ENCODE results near the gene HAUS3. TPM values are rescaled to one million over a fixed set of nuclear protein-coding genes. Genes with fewer than 3 reads are reported as not detected.

Gene HAUS3
- total and polyA plus RNA-seq, 2 experiments from 2014 or later = 7.1 to 9.8 TPM

DNA sequence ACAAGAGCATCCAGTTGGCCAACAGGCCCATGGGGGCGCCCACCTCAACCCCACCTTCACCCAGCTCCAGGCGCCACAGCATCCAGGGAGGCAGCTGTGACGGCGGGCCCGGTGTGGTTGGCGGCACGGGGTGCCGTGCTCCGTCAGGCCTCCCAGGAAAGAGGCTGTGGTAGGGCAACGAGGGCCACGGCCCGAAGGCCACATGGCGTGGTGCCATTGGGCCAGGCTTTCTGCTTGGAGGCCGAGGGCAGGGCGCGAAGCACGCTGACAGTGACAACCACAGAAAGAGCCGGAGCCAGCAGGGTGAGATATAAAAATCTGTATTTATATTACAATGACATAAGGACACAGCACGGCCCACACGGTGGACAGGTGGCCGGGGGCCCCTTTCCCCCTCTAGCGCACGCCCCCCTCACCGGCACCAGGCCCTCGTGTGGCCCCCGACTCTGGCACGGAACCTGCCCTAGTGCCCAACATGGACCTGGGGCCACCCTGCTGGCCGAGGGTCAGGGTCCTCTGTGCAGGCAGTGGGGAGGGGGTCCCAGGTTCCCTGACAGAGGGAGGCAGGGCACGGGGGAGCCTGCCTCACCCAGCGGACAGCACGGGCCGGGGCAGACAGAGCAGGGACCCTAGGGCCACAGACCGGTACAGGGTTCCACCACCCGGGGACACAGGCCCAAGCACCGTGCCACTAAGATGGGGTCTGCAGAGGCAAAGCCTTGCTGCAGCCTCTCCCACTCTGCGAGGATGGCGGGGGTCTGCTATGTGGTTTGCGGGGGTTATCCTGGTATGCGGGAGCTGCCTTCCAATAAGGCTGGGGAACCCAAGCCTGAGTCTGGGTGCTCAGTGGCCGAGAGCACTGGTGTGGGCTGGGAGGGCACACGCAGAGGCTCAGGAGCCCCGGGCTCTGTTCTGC, 5.5 kb upstream of the HAUS3 start:
- Histone ChIP-seq H4K20me1 (ENCODE audit: insufficient read depth, poor library complexity, severe bottlenecking) (peaks cover 9% of the 10 kb centered on the region), H3K9me3 (ENCODE audit: low read depth) (no peaks in the 10 kb centered on the region), H3K4me3 (no peak overlapping the region), H3K9me2 (replicated peaks; ENCODE audit: insufficient read depth) (no peaks in the 10 kb centered on the region), H3K27ac (no peak overlapping the region), H3K4me2 (no peak overlapping the region), H3K36me3 (replicated peaks; ENCODE audit: insufficient read depth, low read depth) (no peaks in the 10 kb centered on the region), H3K4me1 (ENCODE audit: insufficient read depth) (peaks cover 6% of the 10 kb centered on the region), H3K27me3 (no peaks in the 10 kb centered on the region), H2AFZ (no peak overlapping the region), H3K79me2 (no peaks in the 10 kb centered on the region)
- 93% methylated on average over 38 of the region's 42 CpGs for WGBS (ENCODE audit: low lambda C conversion rate, missing lambda C conversion rate)
- TF ChIP-seq EZH2 (IDR thresholded peaks at IDR 0.05; ENCODE audit: borderline replicate concordance) = no peak
- TF ChIP-seq, protein P1, sequence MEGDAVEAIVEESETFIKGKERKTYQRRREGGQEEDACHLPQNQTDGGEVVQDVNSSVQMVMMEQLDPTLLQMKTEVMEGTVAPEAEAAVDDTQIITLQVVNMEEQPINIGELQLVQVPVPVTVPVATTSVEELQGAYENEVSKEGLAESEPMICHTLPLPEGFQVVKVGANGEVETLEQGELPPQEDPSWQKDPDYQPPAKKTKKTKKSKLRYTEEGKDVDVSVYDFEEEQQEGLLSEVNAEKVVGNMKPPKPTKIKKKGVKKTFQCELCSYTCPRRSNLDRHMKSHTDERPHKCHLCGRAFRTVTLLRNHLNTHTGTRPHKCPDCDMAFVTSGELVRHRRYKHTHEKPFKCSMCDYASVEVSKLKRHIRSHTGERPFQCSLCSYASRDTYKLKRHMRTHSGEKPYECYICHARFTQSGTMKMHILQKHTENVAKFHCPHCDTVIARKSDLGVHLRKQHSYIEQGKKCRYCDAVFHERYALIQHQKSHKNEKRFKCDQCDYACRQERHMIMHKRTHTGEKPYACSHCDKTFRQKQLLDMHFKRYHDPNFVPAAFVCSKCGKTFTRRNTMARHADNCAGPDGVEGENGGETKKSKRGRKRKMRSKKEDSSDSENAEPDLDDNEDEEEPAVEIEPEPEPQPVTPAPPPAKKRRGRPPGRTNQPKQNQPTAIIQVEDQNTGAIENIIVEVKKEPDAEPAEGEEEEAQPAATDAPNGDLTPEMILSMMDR (IDR thresholded peaks at IDR 0.05; ENCODE audit: poor library complexity) = no peak
- peak; percentile 3 for DNase-seq (ENCODE audit: low spot score)

DNA sequence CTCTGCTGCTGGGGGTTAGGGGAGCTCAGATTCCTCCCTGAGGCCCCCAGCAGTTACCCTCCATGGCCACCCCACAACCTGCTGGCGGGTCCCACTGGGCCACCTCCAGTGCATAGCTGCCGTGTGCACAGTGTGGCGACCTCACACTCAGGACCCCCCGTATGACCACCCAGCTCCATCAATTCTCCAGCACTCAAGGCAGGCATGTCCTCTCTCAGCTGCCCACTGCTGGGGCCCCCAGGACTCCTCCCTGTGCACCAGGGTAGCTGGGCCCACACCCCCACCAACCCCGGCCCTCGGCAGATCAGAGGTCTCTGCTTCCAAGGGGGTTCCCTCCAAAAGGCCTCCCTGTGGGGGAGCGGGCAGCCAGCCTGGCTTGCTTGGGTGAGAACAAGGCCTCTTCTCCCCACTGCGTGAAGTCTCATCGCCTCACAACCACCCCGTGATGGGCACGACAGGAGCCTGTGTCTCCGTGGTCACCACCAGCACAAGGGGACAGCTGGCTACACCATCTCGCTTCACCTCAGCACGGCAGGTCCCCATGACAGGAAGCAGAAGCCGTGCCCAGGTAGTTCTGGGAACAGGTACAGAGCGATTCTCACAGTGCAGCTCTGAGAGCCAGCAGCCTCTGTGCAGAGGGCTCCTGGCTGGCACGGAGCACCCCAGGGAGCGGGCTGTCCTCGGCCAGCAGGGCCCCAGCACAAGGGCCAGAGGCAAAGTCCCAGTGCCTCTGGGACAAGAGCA, 4.6 kb upstream of the HAUS3 start:
- H3K4me3 ChIP-seq = no peak overlapping the region
- no peaks in the 10 kb centered on the region for H3K79me2 ChIP-seq
- H3K9me2 ChIP-seq (replicated peaks; ENCODE audit: insufficient read depth) = no peaks in the 10 kb centered on the region
- peaks cover 8% of the 10 kb centered on the region for H3K4me1 ChIP-seq (ENCODE audit: insufficient read depth)
- no peak overlapping the region for H3K27ac ChIP-seq
- 97% methylated on average over 19 of the region's 19 CpGs for WGBS (ENCODE audit: low lambda C conversion rate, missing lambda C conversion rate)
- H4K20me1 ChIP-seq (ENCODE audit: insufficient read depth, poor library complexity, severe bottlenecking) = peaks cover 3% of the 10 kb centered on the region
- no peak for TF ChIP-seq EZH2 (IDR thresholded peaks at IDR 0.05; ENCODE audit: borderline replicate concordance)
- no peak for TF ChIP-seq EZH2phosphoT487 (IDR thresholded peaks at IDR 0.05; ENCODE audit: low read depth, severe bottlenecking, unreplicated experiment)
- TF ChIP-seq, protein P1 (IDR thresholded peaks at IDR 0.05; ENCODE audit: poor library complexity) = no peak
- no peak overlapping the region for H3K4me2 ChIP-seq
- no peaks in the 10 kb centered on the region for H3K27me3 ChIP-seq
- no peaks in the 10 kb centered on the region for H3K9me3 ChIP-seq (ENCODE audit: low read depth)
- no peaks in the 10 kb centered on the region for H3K36me3 ChIP-seq (replicated peaks; ENCODE audit: insufficient read depth, low read depth)
- no peak overlapping the region for H2AFZ ChIP-seq
- DNase-seq (ENCODE audit: low spot score) = peak; percentile 2

DNA sequence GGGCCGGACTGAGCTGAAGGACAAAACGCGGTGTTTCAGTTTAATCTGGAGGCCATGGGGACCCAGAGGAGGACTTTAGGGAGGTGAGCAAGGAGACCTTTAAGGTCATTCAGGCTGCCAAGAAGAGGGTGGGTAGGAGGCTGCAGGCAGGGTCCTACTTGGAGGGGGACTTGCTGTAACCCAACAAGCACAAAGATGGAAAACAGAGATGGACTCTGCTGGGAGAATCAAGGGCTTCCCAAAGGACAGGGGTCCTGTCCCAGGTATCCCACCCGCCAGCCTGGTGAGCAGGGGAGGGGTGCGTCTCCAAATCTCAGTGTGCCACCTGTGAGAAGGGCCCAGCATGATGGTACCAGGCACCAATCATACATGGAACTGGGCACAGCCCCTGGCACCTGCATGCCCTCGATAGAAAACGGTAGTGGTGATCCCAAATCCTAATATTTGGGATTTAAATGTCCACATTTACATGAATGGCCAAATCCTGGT, 3.9 kb upstream of the HAUS3 start:
- no peaks in the 10 kb centered on the region for H3K9me2 ChIP-seq (replicated peaks; ENCODE audit: insufficient read depth)
- H3K4me3 ChIP-seq = no peak overlapping the region
- 94% methylated on average over 4 of the region's 7 CpGs for WGBS (ENCODE audit: low lambda C conversion rate, missing lambda C conversion rate)
- no peaks in the 10 kb centered on the region for H3K9me3 ChIP-seq (ENCODE audit: low read depth)
- H2AFZ ChIP-seq = no peak overlapping the region
- peaks cover 6% of the 10 kb centered on the region for H4K20me1 ChIP-seq (ENCODE audit: insufficient read depth, poor library complexity, severe bottlenecking)
- no peak overlapping the region for H3K27ac ChIP-seq
- no peak overlapping the region for H3K4me2 ChIP-seq
- H3K4me1 ChIP-seq (ENCODE audit: insufficient read depth) = peaks cover 10% of the 10 kb centered on the region
- no peaks in the 10 kb centered on the region for H3K27me3 ChIP-seq
- DNase-seq (ENCODE audit: low spot score) = no peak
- H3K79me2 ChIP-seq = peaks cover 3% of the 10 kb centered on the region
- no peaks in the 10 kb centered on the region for H3K36me3 ChIP-seq (replicated peaks; ENCODE audit: insufficient read depth, low read depth)
- TF ChIP-seq, protein P1 (IDR thresholded peaks at IDR 0.05; ENCODE audit: poor library complexity) = no peak
- TF ChIP-seq EZH2phosphoT487 (IDR thresholded peaks at IDR 0.05; ENCODE audit: low read depth, severe bottlenecking, unreplicated experiment) = no peak
- no peak for TF ChIP-seq EZH2 (IDR thresholded peaks at IDR 0.05; ENCODE audit: borderline replicate concordance)

Measured in hepatocyte (in vitro differentiated cells).